Fibroblast of villous mesenchyme (primary cell): ENCODE data around the gene CDK11A. TPM values are rescaled to one million over a fixed set of nuclear protein-coding genes. Genes with fewer than 3 reads are reported as not detected.
A peak's percentile ranks its signal among the peaks of the same experiment; 100 is the strongest.
"Not testable (repeated sequence)": the region's sequence is repeated elsewhere in the genome, so short reads cannot be mapped to it uniquely, and the experiment has no call there.

Experiments
- DNase-seq: peaks from one replicate; pipeline ENCODE4 v3.0.0-alpha.2; 2010; ENCODE audit warnings: low read depth
- H3K4me3 ChIP-seq: 2 replicates; pipeline ENCODE4 v1.5.1; 2011; ENCODE audit warnings: low read depth, mild to moderate bottlenecking, low read length
- CTCF ChIP-seq: IDR thresholded peaks from 2 replicates; pipeline ENCODE4 v1.5.1; 2012; ENCODE audit warnings: low read depth, mild to moderate bottlenecking, low read length; ENCODE audit not compliant: insufficient read depth
- total RNA-seq: library from RNA; depleted of rRNA; stranded (reverse); fragments of >200 nt; gene quantifications from 2 replicates; pipeline ENCODE4 v1.2.3, GENCODE V29; 2012

The CDK11A gene
- total RNA-seq, 1 donor: 18.1 TPM

GRCh38 chr1:1737675-1738590 is 13.8 kb upstream of the CDK11A start:
- not testable (repeated sequence) for H3K4me3 ChIP-seq, DNase-seq

GRCh38 chr1:1732381-1732780 is 8.2 kb upstream of the CDK11A start:
- no peak for DNase-seq
- TF ChIP-seq CTCF: no peak

GRCh38 chr1:1730870-1731269 is 6.7 kb upstream of the CDK11A start:
- H3K4me3 ChIP-seq: no peak overlapping the region
- no peak for DNase-seq
- TF ChIP-seq CTCF: no peak

More at GRCh38 chr1:1732381-1732780, 8.2 kb upstream of the CDK11A start:
- H3K4me3 ChIP-seq: no peak overlapping the region

- DNase-seq, H3K4me3 ChIP-seq: not testable (repeated sequence)
Observed at GRCh38 chr1:1730230-1730629, 6.1 kb upstream of the CDK11A start.

GRCh38 chr1:1729116-1729816 is 5.1 kb upstream of the CDK11A start:
- not testable (repeated sequence) for DNase-seq, H3K4me3 ChIP-seq

- H3K4me3 ChIP-seq: not testable (repeated sequence)
- DNase-seq: peak; percentile 81
Observed at GRCh38 chr1:1728308-1729005, 4.3 kb upstream of the CDK11A start.

- H3K4me3 ChIP-seq: not testable (repeated sequence)
- DNase-seq: peak; percentile 18
Observed at GRCh38 chr1:1727131-1727651, 3.0 kb upstream of the CDK11A start.

- not testable (repeated sequence) for H3K4me3 ChIP-seq, DNase-seq
Observed at GRCh38 chr1:1726088-1726487, 1.9 kb upstream of the CDK11A start.

- DNase-seq: no peak
- TF ChIP-seq CTCF: no peak
Observed at GRCh38 chr1:1721201-1721600, 3.0 kb downstream of the CDK11A start.

GRCh38 chr1:1715109-1715883 is 8.9 kb downstream of the CDK11A start:
- not testable (repeated sequence) for DNase-seq, H3K4me3 ChIP-seq

More at GRCh38 chr1:1721201-1721600, 3.0 kb downstream of the CDK11A start:
- no peak overlapping the region for H3K4me3 ChIP-seq

- DNase-seq, H3K4me3 ChIP-seq: not testable (repeated sequence)
Observed at GRCh38 chr1:1707897-1708296, 16.3 kb downstream of the CDK11A start.

GRCh38 chr1:1707241-1707640 is 16.9 kb downstream of the CDK11A start:
- H3K4me3 ChIP-seq, DNase-seq: not testable (repeated sequence)

- not testable (repeated sequence) for DNase-seq, H3K4me3 ChIP-seq
Observed at GRCh38 chr1:1705623-1706022, 18.5 kb downstream of the CDK11A start.
